Measurements from ENCODE around the gene AHNAK. TPM values are rescaled to one million over a fixed set of nuclear protein-coding genes. Genes with fewer than 3 reads are reported as not detected.
"Not testable (repeated sequence)": the region's sequence is repeated elsewhere in the genome, so short reads cannot be mapped to it uniquely, and the experiment has no call there.

Gene AHNAK
- total and polyA plus RNA-seq, 4 donors, result 22.6 to 110 (median 38.1) TPM

- no peaks in the 10 kb centered on the region for H3K4me1 ChIP-seq (ENCODE audit: control insufficient read depth in 4 of 4, insufficient read depth in 4 of 4, low read length in 3 of 4)
- H3K9me3 ChIP-seq (ENCODE audit: control insufficient read depth in 4 of 4, low read length in 3 of 4), result no peaks in the 10 kb centered on the region
- no peaks in the 10 kb centered on the region for H3K36me3 ChIP-seq (ENCODE audit: control insufficient read depth in 4 of 4, insufficient read depth in 3 of 4, low read depth in 1 of 4, low read length in 3 of 4)
- DNase-seq (ENCODE audit: low spot score), result no peak
- H3K9ac ChIP-seq (ENCODE audit: low read depth in 1 of 2, low read length in 2 of 2), result no peak overlapping the region
- TF ChIP-seq ATF3 (IDR thresholded peaks at IDR 0.05), result no peak
- no peak for TF ChIP-seq FOXA2 (IDR thresholded peaks at IDR 0.05)
- TF ChIP-seq FOXA1 (IDR thresholded peaks at IDR 0.05), result no peak
- TF ChIP-seq REST (IDR thresholded peaks at IDR 0.05), result no peak
- TF ChIP-seq EGR1 (IDR thresholded peaks at IDR 0.05; ENCODE audit: low read depth in 2 of 2), result no peak
- no peak for TF ChIP-seq HNF4A (conservative IDR thresholded peaks at IDR 0.05)
- TF ChIP-seq MAX (IDR thresholded peaks at IDR 0.05), result no peak
- TF ChIP-seq GABPA (IDR thresholded peaks at IDR 0.05 in 1 of 2, conservative IDR thresholded peaks at IDR 0.05 in 1 of 2), result no peak
- TF ChIP-seq SP1 (IDR thresholded peaks at IDR 0.05), result no peak
- TF ChIP-seq NR2F2 (IDR thresholded peaks at IDR 0.05), result no peak
- no peak for TF ChIP-seq ZBTB33 (IDR thresholded peaks at IDR 0.05)
- TF ChIP-seq HNF4G (IDR thresholded peaks at IDR 0.05), result no peak
- no peak for TF ChIP-seq TAF1 (conservative IDR thresholded peaks at IDR 0.05)
- no peak for TF ChIP-seq JUND (IDR thresholded peaks at IDR 0.05)
- no peak for TF ChIP-seq CTCF (IDR thresholded peaks at IDR 0.05; ENCODE audit: low read depth, low read length, missing input control)
- TF ChIP-seq RAD21 (IDR thresholded peaks at IDR 0.05), result no peak
- no peak for TF ChIP-seq YY1 (IDR thresholded peaks at IDR 0.05)
- no peak for TF ChIP-seq RXRA (IDR thresholded peaks at IDR 0.05)
- H3K27me3 ChIP-seq (ENCODE audit: control insufficient read depth in 4 of 4, insufficient read depth in 4 of 4, low read length in 3 of 4), result no peaks in the 10 kb centered on the region
- 95% methylated on average over 3 of the region's 3 CpGs for WGBS
- no peak overlapping the region for H3K4me3 ChIP-seq (ENCODE audit: low read depth in 1 of 3, low read length in 3 of 3)
- H3K27ac ChIP-seq (ENCODE audit: low read depth in 1 of 2, low read length in 2 of 2), result no peak overlapping the region
Measured at GRCh38 chr11:62387381-62387780, 159.2 kb downstream of the AHNAK start.

GRCh38 chr11:62386083-62386482, 160.5 kb downstream of the AHNAK start:
- H3K4me1 ChIP-seq (ENCODE audit: control insufficient read depth in 4 of 4, insufficient read depth in 4 of 4, low read length in 3 of 4); H3K9ac ChIP-seq (ENCODE audit: low read depth in 1 of 2, low read length in 2 of 2); H3K27ac ChIP-seq (ENCODE audit: low read depth in 1 of 2, low read length in 2 of 2); H3K27me3 ChIP-seq (ENCODE audit: control insufficient read depth in 4 of 4, insufficient read depth in 4 of 4, low read length in 3 of 4); H3K9me3 ChIP-seq (ENCODE audit: control insufficient read depth in 4 of 4, low read length in 3 of 4); H3K4me3 ChIP-seq (ENCODE audit: low read depth in 1 of 3, low read length in 3 of 3); H3K36me3 ChIP-seq (ENCODE audit: control insufficient read depth in 4 of 4, insufficient read depth in 3 of 4, low read depth in 1 of 4, low read length in 3 of 4); DNase-seq (ENCODE audit: low spot score): not testable (repeated sequence)
- WGBS, result 81% methylated on average over 3 of the region's 3 CpGs
